Measurements from ENCODE around the gene FBXO30. TPM values are rescaled to one million over a fixed set of nuclear protein-coding genes. Genes with fewer than 3 reads are reported as not detected.

Gene FBXO30
- total RNA-seq: 5.8 and 6.1 TPM in 2 replicates

- CTCF ChIA-PET: interaction anchor here (0.8 to 1.0 kb wide), 2 partner anchors 74 to 181 kb away, joined by 3 to 4 read pairs; no protein-coding TSS in a partner anchor
- Mint-ChIP-seq H3K27me3 (no peaks in the 10 kb centered on the region), H3K9me3 (no peaks in the 10 kb centered on the region), H3K4me1 (peaks cover 33% of the 10 kb centered on the region), H3K27ac (peak within 1 kb of the TSS; percentile 92), H3K4me3 (peak within 1 kb of the TSS; percentile 95), H3K36me3 (ENCODE audit: low read depth) (peaks cover 4% of the 10 kb centered on the region)
- intact Hi-C loops (cut with micrococcal nuclease): loop anchor here (1.0 to 10.0 kb wide), 5 partner anchors 50 to 1597 kb away; partner anchors contain the start of genes EPM2A, SHPRH and STXBP5
- POLR2A ChIA-PET: interaction anchor here (0.7 to 2.9 kb wide), 5 partner anchors 51 to 150 kb away, joined by 3 to 75 read pairs (median 20); partner anchors contain the start of genes EPM2A and SHPRH
- DNase-seq (peak; percentile 97), ATAC-seq (ENCODE audit: low read depth) (peak; percentile 91)
- no peak for TF ChIP-seq CTCF (IDR thresholded peaks at IDR 0.05)
These were observed at the start of gene FBXO30 for GRCh38 chr6:145814501-145815308. TSS of gene FBXO30 (minus strand) at chr6:145814795. CDS start at chr6:145806405, 8,390 bp downstream.

GRCh38 chr6:145863988-145864616, 49.5 kb upstream of the FBXO30 start:
- ATAC-seq (ENCODE audit: low read depth) (peak; percentile 59), DNase-seq (no peak)
- intact Hi-C loops (cut with micrococcal nuclease): loop anchor here (1.0 kb wide), 1 partner anchor 50 kb away; the partner anchor contains the start of gene FBXO30
- peaks cover 2% of the 10 kb centered on the region for H3K36me3 Mint-ChIP-seq (ENCODE audit: low read depth)
- H3K9me3 Mint-ChIP-seq: peaks cover 3% of the 10 kb centered on the region
- H3K4me1 Mint-ChIP-seq: peaks cover 54% of the 10 kb centered on the region
- CTCF ChIA-PET: no interaction called here
- H3K27ac Mint-ChIP-seq: peak overlapping the region; percentile 37
- POLR2A ChIA-PET: interaction anchor here (0.6 to 3.3 kb wide), 5 partner anchors 17 to 128 kb away, joined by 3 to 20 read pairs (median 4); partner anchors contain the start of genes FBXO30 and SHPRH
- no peaks in the 10 kb centered on the region for H3K27me3 Mint-ChIP-seq
- TF ChIP-seq CTCF (IDR thresholded peaks at IDR 0.05): no peak
- H3K4me3 Mint-ChIP-seq: no peak overlapping the region

- no peak for TF ChIP-seq CTCF (IDR thresholded peaks at IDR 0.05)
- ChIA-PET CTCF (no interaction called here), POLR2A (interaction anchor here (1.1 kb wide), 1 partner anchor 100 kb away, joined by 3 read pairs; the partner anchor contains the start of gene SHPRH)
- Mint-ChIP-seq H3K9me3 (peaks cover 3% of the 10 kb centered on the region), H3K36me3 (ENCODE audit: low read depth) (peaks cover 2% of the 10 kb centered on the region), H3K4me3 (no peak overlapping the region), H3K27me3 (no peaks in the 10 kb centered on the region), H3K4me1 (peaks cover 54% of the 10 kb centered on the region), H3K27ac (peak overlapping the region; percentile 37)
- intact Hi-C loops (cut with micrococcal nuclease): no loop called here
- DNase-seq: no peak
- ATAC-seq (ENCODE audit: low read depth): peak; percentile 26
These were observed 48.8 kb upstream of the FBXO30 start for GRCh38 chr6:145863366-145863765.

GRCh38 chr6:145860562-145860961, 46.0 kb upstream of the FBXO30 start:
- Mint-ChIP-seq H3K27me3 (no peaks in the 10 kb centered on the region), H3K9me3 (peaks cover 3% of the 10 kb centered on the region), H3K4me3 (no peak overlapping the region), H3K4me1 (peaks cover 28% of the 10 kb centered on the region), H3K36me3 (ENCODE audit: low read depth) (peaks cover 2% of the 10 kb centered on the region), H3K27ac (no peak overlapping the region)
- ChIA-PET CTCF (no interaction called here), POLR2A (no interaction called here)
- TF ChIP-seq CTCF (IDR thresholded peaks at IDR 0.05): no peak
- DNase-seq: no peak
- intact Hi-C loops (cut with micrococcal nuclease): no loop called here
- no peak for ATAC-seq (ENCODE audit: low read depth)

- Mint-ChIP-seq H3K27me3 (no peaks in the 10 kb centered on the region), H3K4me1 (no peaks in the 10 kb centered on the region), H3K4me3 (no peak overlapping the region), H3K9me3 (no peaks in the 10 kb centered on the region), H3K27ac (no peak overlapping the region), H3K36me3 (ENCODE audit: low read depth) (no peaks in the 10 kb centered on the region)
- intact Hi-C loops (cut with micrococcal nuclease): no loop called here
- TF ChIP-seq CTCF (IDR thresholded peaks at IDR 0.05): no peak
- DNase-seq: no peak
- ATAC-seq (ENCODE audit: low read depth): no peak
- POLR2A ChIA-PET: no interaction called here
- CTCF ChIA-PET: no interaction called here
These were observed 36.1 kb upstream of the FBXO30 start for GRCh38 chr6:145850671-145851070.

Measured in activated B cell treated with CpG ODN at 0.5 μM for 24 hours (primary cell).